ENCODE measurements around the gene CTIF. TPM values are rescaled to one million over a fixed set of nuclear protein-coding genes. Genes with fewer than 3 reads are reported as not detected.
A peak's percentile ranks its signal among the peaks of the same experiment; 100 is the strongest.
"Not testable (repeated sequence)": the region's sequence is repeated elsewhere in the genome, so short reads cannot be mapped to it uniquely, and the experiment has no call there.

Gene CTIF
- total RNA-seq, 6 experiments from 2014 or later: 77.6 to 100 (median 79.2) TPM

DNA sequence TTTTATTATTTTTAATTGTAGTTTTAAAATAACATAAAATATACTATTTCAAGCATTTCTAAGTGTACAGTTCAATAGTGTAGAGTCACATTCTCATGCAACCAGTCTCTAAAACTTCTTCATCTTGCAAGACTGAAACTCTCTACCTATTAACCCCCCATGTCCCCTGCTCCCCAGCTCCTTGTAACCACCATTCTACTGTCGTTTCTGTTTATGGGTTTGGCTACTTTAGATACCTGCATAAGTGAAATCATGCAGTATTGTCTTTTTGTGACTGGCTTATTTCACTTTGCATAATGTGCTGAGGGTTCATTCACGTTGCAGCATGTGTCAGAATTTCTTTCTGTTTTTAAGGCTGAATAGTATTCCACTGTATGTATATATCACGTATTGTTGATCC is 272.6 kb downstream of the CTIF start:
- Mint-ChIP-seq H3K4me3 (no peak overlapping the region), H3K27ac (no peak overlapping the region), H3K27me3 (ENCODE audit: insufficient read depth) (peaks cover 1% of the 10 kb centered on the region), H3K36me3 (ENCODE audit: low read depth) (peaks cover 37% of the 10 kb centered on the region), H3K9me3 (no peaks in the 10 kb centered on the region), H3K4me1 (ENCODE audit: low read depth) (peaks cover 49% of the 10 kb centered on the region)
- TF ChIP-seq, protein P1, sequence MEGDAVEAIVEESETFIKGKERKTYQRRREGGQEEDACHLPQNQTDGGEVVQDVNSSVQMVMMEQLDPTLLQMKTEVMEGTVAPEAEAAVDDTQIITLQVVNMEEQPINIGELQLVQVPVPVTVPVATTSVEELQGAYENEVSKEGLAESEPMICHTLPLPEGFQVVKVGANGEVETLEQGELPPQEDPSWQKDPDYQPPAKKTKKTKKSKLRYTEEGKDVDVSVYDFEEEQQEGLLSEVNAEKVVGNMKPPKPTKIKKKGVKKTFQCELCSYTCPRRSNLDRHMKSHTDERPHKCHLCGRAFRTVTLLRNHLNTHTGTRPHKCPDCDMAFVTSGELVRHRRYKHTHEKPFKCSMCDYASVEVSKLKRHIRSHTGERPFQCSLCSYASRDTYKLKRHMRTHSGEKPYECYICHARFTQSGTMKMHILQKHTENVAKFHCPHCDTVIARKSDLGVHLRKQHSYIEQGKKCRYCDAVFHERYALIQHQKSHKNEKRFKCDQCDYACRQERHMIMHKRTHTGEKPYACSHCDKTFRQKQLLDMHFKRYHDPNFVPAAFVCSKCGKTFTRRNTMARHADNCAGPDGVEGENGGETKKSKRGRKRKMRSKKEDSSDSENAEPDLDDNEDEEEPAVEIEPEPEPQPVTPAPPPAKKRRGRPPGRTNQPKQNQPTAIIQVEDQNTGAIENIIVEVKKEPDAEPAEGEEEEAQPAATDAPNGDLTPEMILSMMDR (IDR thresholded peaks at IDR 0.05): no peak
- no peak for DNase-seq

DNA sequence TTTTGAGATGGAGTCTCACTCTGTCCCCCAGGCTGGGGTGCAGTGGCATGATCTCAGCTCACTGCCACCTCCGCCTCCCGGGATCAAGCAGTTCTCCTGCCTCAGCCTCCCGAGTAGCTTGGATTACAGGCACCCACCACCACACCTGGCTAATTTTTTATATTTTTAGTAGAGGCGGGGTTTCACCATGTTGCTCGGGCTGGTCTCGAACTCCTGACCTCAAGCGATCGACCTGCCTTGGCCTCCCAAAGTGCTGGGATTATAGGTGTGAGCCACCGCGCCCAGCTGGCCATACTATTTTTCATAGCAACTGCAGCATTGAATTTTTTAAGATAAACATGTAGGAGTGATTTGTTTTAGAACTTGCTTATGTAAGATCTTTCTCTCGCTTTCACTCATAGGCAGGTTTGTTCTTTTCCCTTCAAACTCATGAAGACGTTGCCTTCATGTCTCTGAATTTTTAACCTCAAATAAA is 273.2 kb downstream of the CTIF start:
- not testable (repeated sequence) for H3K4me3 Mint-ChIP-seq; H3K9me3 Mint-ChIP-seq; H3K27ac Mint-ChIP-seq; H3K27me3 Mint-ChIP-seq (ENCODE audit: insufficient read depth); DNase-seq
- H3K36me3 Mint-ChIP-seq (ENCODE audit: low read depth): peaks cover 40% of the 10 kb centered on the region
- peaks cover 43% of the 10 kb centered on the region for H3K4me1 Mint-ChIP-seq (ENCODE audit: low read depth)

DNA sequence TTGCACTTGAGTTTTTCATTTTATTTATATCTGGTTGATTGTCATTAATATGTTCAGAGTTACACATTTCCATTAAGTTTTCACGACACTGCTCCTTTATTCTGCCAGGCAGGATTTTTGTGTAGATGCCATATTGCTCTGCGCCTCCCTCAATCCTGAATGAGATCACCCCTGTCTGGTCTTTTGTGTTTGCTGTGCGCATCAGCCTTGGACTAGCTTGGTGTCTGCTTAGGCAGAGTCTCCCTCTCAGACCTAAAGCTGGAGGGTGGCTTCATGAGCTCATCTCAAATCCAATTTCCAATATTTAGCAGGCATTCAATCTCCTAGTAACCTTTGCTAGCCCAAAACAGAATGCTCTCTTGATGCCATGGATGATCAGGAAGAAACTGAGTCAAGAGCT is 274.5 kb downstream of the CTIF start:
- H3K27ac Mint-ChIP-seq: no peak overlapping the region; the same call in 1 of the 2 replicates
- DNase-seq: no peak
- H3K4me1 Mint-ChIP-seq (ENCODE audit: low read depth): peaks cover 41% of the 10 kb centered on the region
- H3K9me3 Mint-ChIP-seq: no peaks in the 10 kb centered on the region
- TF ChIP-seq, protein P1 (IDR thresholded peaks at IDR 0.05): no peak
- no peak overlapping the region for H3K4me3 Mint-ChIP-seq
- H3K36me3 Mint-ChIP-seq (ENCODE audit: low read depth): peaks cover 46% of the 10 kb centered on the region
- peaks cover 7% of the 10 kb centered on the region for H3K27me3 Mint-ChIP-seq (ENCODE audit: insufficient read depth)

DNA sequence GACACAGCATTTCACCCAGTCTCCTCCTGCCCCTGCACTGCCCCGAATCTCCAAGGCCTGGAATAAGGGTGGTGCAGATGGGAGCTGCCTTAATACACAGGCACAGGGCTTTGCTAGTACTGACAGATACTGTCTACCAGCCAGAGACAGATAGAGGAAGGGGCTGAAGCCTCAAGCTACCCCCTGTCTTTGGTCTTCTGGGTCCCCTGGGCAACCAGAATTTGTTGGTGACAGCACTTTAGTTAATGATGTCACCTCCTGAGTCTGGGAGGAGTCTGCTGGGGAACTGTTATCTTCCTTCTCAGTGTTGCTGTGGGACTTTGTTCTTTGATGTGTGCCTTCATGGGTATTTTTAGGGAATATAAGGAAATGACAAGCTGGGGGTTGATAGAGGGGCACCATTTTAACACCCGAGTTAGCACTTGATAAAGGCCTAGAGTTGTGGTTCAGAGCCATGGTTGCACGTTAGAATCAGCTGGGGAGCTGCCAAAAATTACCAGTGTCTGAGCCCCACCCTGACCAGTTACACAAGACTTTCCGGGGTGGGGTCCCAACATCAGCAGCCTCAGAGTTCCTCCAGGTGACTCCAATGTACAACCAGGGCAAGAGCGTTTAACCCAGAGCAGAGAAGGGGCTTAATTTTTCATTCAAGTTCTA is 275.1 kb downstream of the CTIF start:
- H3K27ac Mint-ChIP-seq: peak overlapping the region; percentile 73
- no peaks in the 10 kb centered on the region for H3K9me3 Mint-ChIP-seq
- peaks cover 41% of the 10 kb centered on the region for H3K4me1 Mint-ChIP-seq (ENCODE audit: low read depth)
- DNase-seq: no peak
- H3K36me3 Mint-ChIP-seq (ENCODE audit: low read depth): peaks cover 53% of the 10 kb centered on the region
- H3K4me3 Mint-ChIP-seq: no peak overlapping the region
- H3K27me3 Mint-ChIP-seq (ENCODE audit: insufficient read depth): peaks cover 9% of the 10 kb centered on the region
- TF ChIP-seq, protein P1 (IDR thresholded peaks at IDR 0.05): no peak

DNA sequence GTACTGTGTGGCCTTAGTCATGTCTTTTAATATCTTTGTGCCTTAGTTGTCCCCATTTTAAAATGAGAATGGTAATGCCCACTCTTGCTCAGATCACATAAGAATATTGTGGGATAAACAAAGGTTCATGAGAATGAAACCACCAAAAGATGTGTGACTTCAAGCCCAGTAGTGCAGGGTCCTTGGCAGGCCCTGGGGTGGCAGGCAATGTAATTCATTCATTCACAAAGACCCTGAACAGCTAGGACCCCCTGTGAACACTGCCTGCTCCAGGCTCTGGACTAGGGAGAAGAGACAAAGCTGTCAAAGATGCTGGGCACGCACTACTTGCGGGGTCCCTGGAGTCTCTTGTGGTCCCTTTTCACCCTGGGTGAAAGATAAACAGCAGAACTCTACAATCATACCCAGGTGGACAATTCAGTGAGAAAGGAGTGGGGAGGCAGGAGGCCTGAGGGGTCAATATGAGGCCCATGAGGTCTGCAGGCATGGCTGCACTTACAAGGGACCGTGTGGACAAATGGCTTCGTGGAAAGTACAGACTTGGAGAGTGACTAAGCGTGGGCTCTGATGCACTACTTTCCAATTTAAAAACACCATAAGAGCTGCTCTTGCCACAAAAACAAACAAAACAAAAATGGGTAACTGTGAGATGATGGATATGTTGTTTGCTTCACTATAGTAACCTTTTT is 275.8 kb downstream of the CTIF start:
- Mint-ChIP-seq H3K4me3 (no peak overlapping the region), H3K27me3 (ENCODE audit: insufficient read depth) (peaks cover 9% of the 10 kb centered on the region), H3K9me3 (no peaks in the 10 kb centered on the region), H3K27ac (peak overlapping the region; percentile 73), H3K4me1 (ENCODE audit: low read depth) (peaks cover 36% of the 10 kb centered on the region), H3K36me3 (ENCODE audit: low read depth) (peaks cover 48% of the 10 kb centered on the region)
- peak; percentile 21 for DNase-seq
- TF ChIP-seq, protein P1 (IDR thresholded peaks at IDR 0.05): no peak

DNA sequence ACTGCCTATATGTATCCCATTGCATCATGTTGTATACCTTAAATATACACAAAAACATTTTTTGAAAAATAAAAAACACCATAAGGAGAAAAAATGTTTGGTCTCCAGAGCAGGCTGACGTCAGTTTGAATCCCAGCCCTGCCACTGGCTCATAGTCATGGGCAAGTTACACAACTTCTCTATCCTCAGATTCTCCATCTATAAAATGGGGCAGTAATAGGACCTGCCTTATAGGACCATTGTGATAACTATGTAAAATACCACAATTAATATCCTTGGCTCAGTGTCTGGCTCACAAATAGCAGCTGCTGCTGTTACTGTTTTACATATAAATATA is 276.3 kb downstream of the CTIF start:
- DNase-seq: no peak
- Mint-ChIP-seq H3K9me3 (no peaks in the 10 kb centered on the region), H3K4me3 (no peak overlapping the region), H3K27ac (peak overlapping the region; percentile 73; the same call in 1 of the 2 replicates), H3K27me3 (ENCODE audit: insufficient read depth) (peaks cover 9% of the 10 kb centered on the region), H3K4me1 (ENCODE audit: low read depth) (peaks cover 36% of the 10 kb centered on the region), H3K36me3 (ENCODE audit: low read depth) (peaks cover 48% of the 10 kb centered on the region)
- TF ChIP-seq, protein P1 (IDR thresholded peaks at IDR 0.05): no peak
